Measurements from ENCODE around the gene HOXA7. TPM values are rescaled to one million over a fixed set of nuclear protein-coding genes. Genes with fewer than 3 reads are reported as not detected.
A peak's percentile ranks its signal among the peaks of the same experiment; 100 is the strongest.

Gene HOXA7
- under 1 TPM; 0.26 to 0.66 TPM for total RNA-seq

- WGBS, 2 donors: 4 to 6% methylated on average over 13 to 33 of the region's 33 CpGs
- Histone ChIP-seq H3K27ac (no peak within 1 kb of the TSS), H3K4me1 (peaks cover 38% of the 10 kb centered on the region), H3K9me3 (no peaks in the 10 kb centered on the region), H3K27me3 (peaks cover 0 to 74% of the 10 kb centered on the region in 2 donors), H3K36me3 (replicated peaks in 1 of 2; ENCODE audit: insufficient read depth in 1 of 2, low read depth in 2 of 2) (no peaks in the 10 kb centered on the region), H3K4me3 (no peak within 1 kb of the TSS)
- intact Hi-C loops (cut with DNase I): no loop called here
- DNase-seq (peak in 2 of 4 donors; percentile 2 to 11), ATAC-seq (no peak)
- TF ChIP-seq POLR2A (IDR thresholded peaks at IDR 0.05) (no peak), CTCF (IDR thresholded peaks at IDR 0.05) (no peak)
Observed at GRCh38 chr7:27156508-27156898, at the start of gene HOXA7. Gene HOXA7, minus strand, starts transcription at chr7:27156675. Its CDS starts 130 bp downstream, at chr7:27156545.

GRCh38 chr7:27205325-27206280 lies 49.1 kb upstream of the HOXA7 start:
- 7 to 10% methylated on average over 47 to 52 of the region's 52 CpGs for WGBS, 2 donors
- H3K27ac ChIP-seq: no peak overlapping the region
- DNase-seq (no peak), ATAC-seq (no peak)
- TF ChIP-seq CTCF (IDR thresholded peaks at IDR 0.05) (no peak), POLR2A (IDR thresholded peaks at IDR 0.05) (no peak)
- peaks cover 36% of the 10 kb centered on the region for H3K4me1 ChIP-seq
- intact Hi-C loops (cut with DNase I): loop anchor here (10.0 kb wide), 1 partner anchor 869 kb away; no protein-coding TSS in a partner anchor
- H3K9me3 ChIP-seq: no peaks in the 10 kb centered on the region
- H3K36me3 ChIP-seq (replicated peaks in 1 of 2; ENCODE audit: insufficient read depth in 1 of 2, low read depth in 2 of 2): no peaks in the 10 kb centered on the region
- peaks cover 0 to 72% of the 10 kb centered on the region in 2 donors for H3K27me3 ChIP-seq
- H3K4me3 ChIP-seq: no peak overlapping the region

- no peaks in the 10 kb centered on the region for H3K9me3 ChIP-seq
- H3K4me1 ChIP-seq: peaks cover 36% of the 10 kb centered on the region
- ATAC-seq (no peak), DNase-seq (no peak)
- intact Hi-C loops (cut with DNase I): loop anchor here (10.0 kb wide), 1 partner anchor 870 kb away; no protein-coding TSS in a partner anchor
- WGBS, 2 donors: 5% methylated on average over 38 to 41 of the region's 41 CpGs
- no peaks in the 10 kb centered on the region for H3K36me3 ChIP-seq (replicated peaks in 1 of 2; ENCODE audit: insufficient read depth in 1 of 2, low read depth in 2 of 2)
- H3K27ac ChIP-seq: no peak overlapping the region
- H3K4me3 ChIP-seq: no peak overlapping the region
- peaks cover 0 to 79% of the 10 kb centered on the region in 2 donors for H3K27me3 ChIP-seq
- TF ChIP-seq CTCF (IDR thresholded peaks at IDR 0.05): no peak
- TF ChIP-seq POLR2A (IDR thresholded peaks at IDR 0.05): no peak
Observed at GRCh38 chr7:27204851-27205322, 48.4 kb upstream of the HOXA7 start.

- no peaks in the 10 kb centered on the region for H3K36me3 ChIP-seq (replicated peaks in 1 of 2; ENCODE audit: insufficient read depth in 1 of 2, low read depth in 2 of 2)
- WGBS, 2 donors: 15 to 19% methylated on average over 4 of the region's 4 CpGs
- TF ChIP-seq CTCF (IDR thresholded peaks at IDR 0.05) (no peak), POLR2A (IDR thresholded peaks at IDR 0.05) (no peak)
- no peak overlapping the region for H3K4me3 ChIP-seq
- H3K9me3 ChIP-seq: no peaks in the 10 kb centered on the region
- peaks cover 0 to 81% of the 10 kb centered on the region in 2 donors for H3K27me3 ChIP-seq
- H3K4me1 ChIP-seq: peaks cover 41% of the 10 kb centered on the region
- DNase-seq: no peak
- intact Hi-C loops (cut with DNase I): loop anchor here (10.0 kb wide), 1 partner anchor 871 kb away; no protein-coding TSS in a partner anchor
- H3K27ac ChIP-seq: no peak overlapping the region
- no peak for ATAC-seq
Observed at GRCh38 chr7:27203964-27204594, 47.6 kb upstream of the HOXA7 start.
